ENCODE data around the gene STAB2. TPM values are rescaled to one million over a fixed set of nuclear protein-coding genes. Genes with fewer than 3 reads are reported as not detected.

Gene STAB2
- total RNA-seq (100 to 1,000 TPM; 183 to 320 (median 243) TPM), polyA plus RNA-seq (10 to 100 TPM in 2 of 3 donors, 1 to 10 TPM in 1; 9.7 to 29.5 (median 25.3) TPM)
- long read RNA-seq, donor 1, partial matches to known transcripts: 6 of 6 reads
- long read RNA-seq, donor 1, other reads (novel, unspliced or antisense): 0 of 6 reads
- long read RNA-seq, donor 2: 0 reads

- H3K9me3 ChIP-seq: no peaks in the 10 kb centered on the region
- peak; percentile 76 for DNase-seq
- no peak for TF ChIP-seq CTCF (IDR thresholded peaks at IDR 0.05 in 8 of 11, conservative IDR thresholded peaks at IDR 0.05 in 3 of 11)
- no peak for TF ChIP-seq POLR2A (IDR thresholded peaks at IDR 0.05)
- TF ChIP-seq POLR2AphosphoS5 (IDR thresholded peaks at IDR 0.05): peak in 2 of 3 donors; percentile 46 to 76
- peak within 1 kb of the TSS; percentile 6 to 78 (median 62) for H3K27ac ChIP-seq
- 54 to 76% (median 65%) methylated on average over 9 of the region's 9 CpGs for WGBS, 5 donors
- intact Hi-C loops (cut with DNase I; ENCODE audit: low total_unique reads): no loop called here
- H3K4me1 ChIP-seq: peaks cover 0 to 4% (median 0%) of the 10 kb centered on the region in 6 donors
- peaks cover 0 to 12% (median 0%) of the 10 kb centered on the region in 7 donors for H3K27me3 ChIP-seq (replicated peaks in 1 of 7)
- peak within 1 kb of the TSS; percentile 9 to 69 (median 36) for H3K4me3 ChIP-seq
- H3K36me3 ChIP-seq: no peaks in the 10 kb centered on the region
Measured at GRCh38 chr12:103586791-103587370, at the start of gene STAB2. Gene STAB2 (plus strand): TSS chr12:103587273. CDS start chr12:103587477, 204 bp downstream.

DNA sequence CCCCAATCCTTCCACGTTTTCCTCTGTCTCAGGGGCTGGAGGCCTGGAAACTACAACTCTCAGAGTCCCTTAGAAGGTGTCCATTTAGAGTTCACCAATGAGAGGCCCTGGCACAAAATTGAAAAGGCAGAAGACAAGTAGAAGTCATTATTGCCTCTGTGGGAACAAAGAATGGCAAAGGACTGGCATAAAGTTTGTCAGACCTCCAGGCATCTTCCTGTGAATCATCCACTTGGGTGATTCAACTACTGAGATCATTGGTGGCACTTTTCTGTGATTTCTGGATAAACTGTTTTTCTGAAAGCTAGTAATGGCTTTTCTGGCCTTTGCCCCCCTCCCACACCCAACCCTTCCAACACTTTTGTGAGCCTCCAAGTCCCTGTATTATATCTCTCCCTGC lies 48.7 kb upstream of the STAB2 start:
- 35 to 82% (median 69%) methylated on average over 1 of the region's 1 CpG for WGBS, 5 donors
- Histone ChIP-seq H3K4me1 (no peaks in the 10 kb centered on the region), H3K36me3 (no peaks in the 10 kb centered on the region), H3K27me3 (replicated peaks in 1 of 7) (no peaks in the 10 kb centered on the region), H3K9me3 (no peaks in the 10 kb centered on the region), H3K4me3 (no peak overlapping the region), H3K27ac (no peak overlapping the region)
- TF ChIP-seq POLR2A (IDR thresholded peaks at IDR 0.05) (no peak), CTCF (IDR thresholded peaks at IDR 0.05 in 8 of 11, conservative IDR thresholded peaks at IDR 0.05 in 3 of 11) (no peak), POLR2AphosphoS5 (IDR thresholded peaks at IDR 0.05) (no peak)
- no peak for DNase-seq
- intact Hi-C loops (cut with DNase I; ENCODE audit: low total_unique reads): no loop called here

DNA sequence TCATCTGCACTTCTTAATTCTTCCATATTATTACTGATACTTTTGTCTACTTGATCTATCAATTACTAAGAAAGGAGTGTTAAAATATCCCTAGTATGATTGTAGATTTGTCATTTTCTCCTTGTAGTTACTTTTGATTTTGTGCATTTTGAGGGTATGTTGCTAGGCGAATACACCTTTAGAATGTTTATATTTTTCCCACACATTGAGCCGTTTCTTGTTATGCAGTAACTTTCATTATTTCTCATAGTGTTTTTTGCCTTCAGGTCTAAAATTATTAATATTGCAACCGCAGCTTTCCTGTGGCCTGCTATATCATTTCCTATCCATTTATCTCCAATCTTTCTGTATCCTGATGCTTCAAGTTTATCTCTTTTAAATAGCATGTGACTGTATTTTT lies 46.8 kb upstream of the STAB2 start:
- intact Hi-C loops (cut with DNase I; ENCODE audit: low total_unique reads): no loop called here
- WGBS, 5 donors: 13 to 42% (median 20%) methylated on average over 3 of the region's 3 CpGs
- H3K36me3 ChIP-seq: no peaks in the 10 kb centered on the region

More for the DNA sequence above, 46.8 kb upstream of the STAB2 start:
- no peaks in the 10 kb centered on the region for H3K4me1 ChIP-seq
- H3K9me3 ChIP-seq: no peaks in the 10 kb centered on the region
- no peaks in the 10 kb centered on the region for H3K27me3 ChIP-seq (replicated peaks in 1 of 7)
- TF ChIP-seq POLR2AphosphoS5 (IDR thresholded peaks at IDR 0.05) (no peak), POLR2A (IDR thresholded peaks at IDR 0.05) (no peak), CTCF (IDR thresholded peaks at IDR 0.05 in 8 of 11, conservative IDR thresholded peaks at IDR 0.05 in 3 of 11) (no peak)
- no peak overlapping the region for H3K4me3 ChIP-seq
- DNase-seq: no peak
- H3K27ac ChIP-seq: no peak overlapping the region
